Measurements from ENCODE around the gene POFUT1. TPM values are rescaled to one million over a fixed set of nuclear protein-coding genes. Genes with fewer than 3 reads are reported as not detected.

The POFUT1 gene
- total RNA-seq, 1 experiment from 2014 or later = 29.4 TPM

DNA sequence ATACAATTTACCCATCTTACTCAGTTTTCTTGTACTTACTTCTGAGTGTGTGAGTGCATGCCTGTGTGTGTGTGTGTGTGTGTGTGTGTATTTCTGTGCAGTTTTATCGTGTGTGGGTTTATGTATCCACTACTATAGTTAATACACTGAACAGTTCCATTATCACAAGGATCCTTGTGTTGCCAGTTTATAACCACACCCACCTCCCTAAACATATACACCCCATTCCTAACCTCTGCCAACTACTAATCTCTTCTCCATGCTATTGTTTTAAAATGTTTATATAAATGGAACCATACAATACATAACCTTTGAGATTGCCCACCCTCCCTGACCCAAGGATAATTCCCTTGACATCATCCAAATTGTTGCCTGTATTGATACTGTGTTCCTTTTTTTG lies 18.7 kb downstream of the POFUT1 start:
- no peaks in the 10 kb centered on the region for H3K4me1 Mint-ChIP-seq
- ATAC-seq (no peak), DNase-seq (ENCODE audit: low spot score) (no peak)
- no peak overlapping the region for H3K4me3 Mint-ChIP-seq
- H3K36me3 Mint-ChIP-seq = peaks cover 39% of the 10 kb centered on the region
- no peaks in the 10 kb centered on the region for H3K9me3 Mint-ChIP-seq
- TF ChIP-seq GTF2I (CRISPR knock-in tag; conservative IDR thresholded peaks at IDR 0.05) (no peak), JUN (CRISPR knock-in tag; IDR thresholded peaks at IDR 0.05) (no peak), ZNF232 (CRISPR knock-in tag; IDR thresholded peaks at IDR 0.05) (no peak), CBFB (CRISPR knock-in tag; IDR thresholded peaks at IDR 0.05; ENCODE audit: low read depth) (no peak), NR3C1 (CRISPR knock-in tag; conservative IDR thresholded peaks at IDR 0.05; ENCODE audit: low read depth) (no peak), TEAD4 (CRISPR knock-in tag; IDR thresholded peaks at IDR 0.05) (no peak), OVOL2 (CRISPR knock-in tag; IDR thresholded peaks at IDR 0.05; ENCODE audit: borderline replicate concordance) (no peak), FOXK1 (CRISPR knock-in tag; IDR thresholded peaks at IDR 0.05) (no peak), SOX15 (CRISPR knock-in tag; IDR thresholded peaks at IDR 0.05) (no peak), HMGA2 (CRISPR knock-in tag; IDR thresholded peaks at IDR 0.05) (no peak)
- TF ChIP-seq, protein P1, sequence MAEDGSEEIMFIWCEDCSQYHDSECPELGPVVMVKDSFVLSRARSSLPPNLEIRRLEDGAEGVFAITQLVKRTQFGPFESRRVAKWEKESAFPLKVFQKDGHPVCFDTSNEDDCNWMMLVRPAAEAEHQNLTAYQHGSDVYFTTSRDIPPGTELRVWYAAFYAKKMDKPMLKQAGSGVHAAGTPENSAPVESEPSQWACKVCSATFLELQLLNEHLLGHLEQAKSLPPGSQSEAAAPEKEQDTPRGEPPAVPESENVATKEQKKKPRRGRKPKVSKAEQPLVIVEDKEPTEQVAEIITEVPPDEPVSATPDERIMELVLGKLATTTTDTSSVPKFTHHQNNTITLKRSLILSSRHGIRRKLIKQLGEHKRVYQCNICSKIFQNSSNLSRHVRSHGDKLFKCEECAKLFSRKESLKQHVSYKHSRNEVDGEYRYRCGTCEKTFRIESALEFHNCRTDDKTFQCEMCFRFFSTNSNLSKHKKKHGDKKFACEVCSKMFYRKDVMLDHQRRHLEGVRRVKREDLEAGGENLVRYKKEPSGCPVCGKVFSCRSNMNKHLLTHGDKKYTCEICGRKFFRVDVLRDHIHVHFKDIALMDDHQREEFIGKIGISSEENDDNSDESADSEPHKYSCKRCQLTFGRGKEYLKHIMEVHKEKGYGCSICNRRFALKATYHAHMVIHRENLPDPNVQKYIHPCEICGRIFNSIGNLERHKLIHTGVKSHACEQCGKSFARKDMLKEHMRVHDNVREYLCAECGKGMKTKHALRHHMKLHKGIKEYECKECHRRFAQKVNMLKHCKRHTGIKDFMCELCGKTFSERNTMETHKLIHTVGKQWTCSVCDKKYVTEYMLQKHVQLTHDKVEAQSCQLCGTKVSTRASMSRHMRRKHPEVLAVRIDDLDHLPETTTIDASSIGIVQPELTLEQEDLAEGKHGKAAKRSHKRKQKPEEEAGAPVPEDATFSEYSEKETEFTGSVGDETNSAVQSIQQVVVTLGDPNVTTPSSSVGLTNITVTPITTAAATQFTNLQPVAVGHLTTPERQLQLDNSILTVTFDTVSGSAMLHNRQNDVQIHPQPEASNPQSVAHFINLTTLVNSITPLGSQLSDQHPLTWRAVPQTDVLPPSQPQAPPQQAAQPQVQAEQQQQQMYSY (CRISPR knock-in tag; IDR thresholded peaks at IDR 0.05) = no peak
- TF ChIP-seq, protein P2, sequence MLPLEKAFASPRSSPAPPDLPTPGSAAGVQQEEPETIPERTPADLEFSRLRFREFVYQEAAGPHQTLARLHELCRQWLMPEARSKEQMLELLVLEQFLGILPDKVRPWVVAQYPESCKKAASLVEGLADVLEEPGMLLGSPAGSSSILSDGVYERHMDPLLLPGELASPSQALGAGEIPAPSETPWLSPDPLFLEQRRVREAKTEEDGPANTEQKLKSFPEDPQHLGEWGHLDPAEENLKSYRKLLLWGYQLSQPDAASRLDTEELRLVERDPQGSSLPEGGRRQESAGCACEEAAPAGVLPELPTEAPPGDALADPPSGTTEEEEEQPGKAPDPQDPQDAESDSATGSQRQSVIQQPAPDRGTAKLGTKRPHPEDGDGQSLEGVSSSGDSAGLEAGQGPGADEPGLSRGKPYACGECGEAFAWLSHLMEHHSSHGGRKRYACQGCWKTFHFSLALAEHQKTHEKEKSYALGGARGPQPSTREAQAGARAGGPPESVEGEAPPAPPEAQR (CRISPR knock-in tag; IDR thresholded peaks at IDR 0.05) = no peak
- TF ChIP-seq, protein P3, sequence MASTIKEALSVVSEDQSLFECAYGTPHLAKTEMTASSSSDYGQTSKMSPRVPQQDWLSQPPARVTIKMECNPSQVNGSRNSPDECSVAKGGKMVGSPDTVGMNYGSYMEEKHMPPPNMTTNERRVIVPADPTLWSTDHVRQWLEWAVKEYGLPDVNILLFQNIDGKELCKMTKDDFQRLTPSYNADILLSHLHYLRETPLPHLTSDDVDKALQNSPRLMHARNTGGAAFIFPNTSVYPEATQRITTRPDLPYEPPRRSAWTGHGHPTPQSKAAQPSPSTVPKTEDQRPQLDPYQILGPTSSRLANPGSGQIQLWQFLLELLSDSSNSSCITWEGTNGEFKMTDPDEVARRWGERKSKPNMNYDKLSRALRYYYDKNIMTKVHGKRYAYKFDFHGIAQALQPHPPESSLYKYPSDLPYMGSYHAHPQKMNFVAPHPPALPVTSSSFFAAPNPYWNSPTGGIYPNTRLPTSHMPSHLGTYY (CRISPR knock-in tag; IDR thresholded peaks at IDR 0.05) = no peak
- TF ChIP-seq, protein P4, sequence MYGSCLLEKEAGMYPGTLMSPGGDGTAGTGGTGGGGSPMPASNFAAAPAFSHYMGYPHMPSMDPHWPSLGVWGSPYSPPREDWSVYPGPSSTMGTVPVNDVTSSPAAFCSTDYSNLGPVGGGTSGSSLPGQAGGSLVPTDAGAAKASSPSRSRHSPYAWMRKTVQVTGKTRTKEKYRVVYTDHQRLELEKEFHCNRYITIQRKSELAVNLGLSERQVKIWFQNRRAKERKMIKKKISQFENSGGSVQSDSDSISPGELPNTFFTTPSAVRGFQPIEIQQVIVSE (CRISPR knock-in tag; IDR thresholded peaks at IDR 0.05; ENCODE audit: borderline replicate concordance) = no peak
- TF ChIP-seq, protein P5, sequence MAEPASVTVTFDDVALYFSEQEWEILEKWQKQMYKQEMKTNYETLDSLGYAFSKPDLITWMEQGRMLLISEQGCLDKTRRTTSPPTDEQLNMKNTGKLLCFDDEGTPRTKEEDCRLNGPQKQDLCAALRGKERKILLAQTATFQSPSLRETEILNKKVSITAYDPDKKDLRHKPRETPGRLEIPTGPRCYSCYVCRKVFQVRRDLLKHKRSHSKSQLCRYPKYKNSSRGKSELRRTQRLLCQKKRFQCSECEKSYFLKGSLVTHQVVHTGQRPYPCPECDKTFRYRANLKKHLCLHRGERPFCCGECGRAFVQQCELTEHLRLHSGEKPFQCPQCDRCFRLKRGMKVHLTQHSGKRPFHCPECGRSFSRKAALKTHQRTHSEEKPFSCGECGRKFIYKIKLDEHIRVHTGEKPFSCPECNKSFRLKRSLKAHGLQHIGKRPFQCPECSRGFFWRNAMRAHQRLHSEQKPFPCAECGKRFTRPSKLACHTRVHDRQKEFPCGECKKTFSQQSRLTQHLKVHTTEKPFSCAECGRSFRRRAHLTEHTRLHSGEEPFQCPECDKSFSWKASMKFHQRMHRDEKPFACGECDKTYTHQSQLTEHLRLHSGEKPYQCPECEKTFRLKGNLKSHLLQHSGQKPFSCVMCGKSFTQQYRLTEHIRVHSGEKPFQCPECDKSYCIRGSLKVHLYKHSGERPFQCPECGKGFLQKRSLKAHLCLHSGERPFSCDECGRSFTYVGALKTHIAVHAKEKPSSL (CRISPR knock-in tag; conservative IDR thresholded peaks at IDR 0.05) = no peak
- H3K27ac Mint-ChIP-seq = no peak overlapping the region
- ChIA-PET CTCF (no interaction called here), POLR2A (no interaction called here)
- H3K27me3 Mint-ChIP-seq (ENCODE audit: low read depth) = no peaks in the 10 kb centered on the region

DNA sequence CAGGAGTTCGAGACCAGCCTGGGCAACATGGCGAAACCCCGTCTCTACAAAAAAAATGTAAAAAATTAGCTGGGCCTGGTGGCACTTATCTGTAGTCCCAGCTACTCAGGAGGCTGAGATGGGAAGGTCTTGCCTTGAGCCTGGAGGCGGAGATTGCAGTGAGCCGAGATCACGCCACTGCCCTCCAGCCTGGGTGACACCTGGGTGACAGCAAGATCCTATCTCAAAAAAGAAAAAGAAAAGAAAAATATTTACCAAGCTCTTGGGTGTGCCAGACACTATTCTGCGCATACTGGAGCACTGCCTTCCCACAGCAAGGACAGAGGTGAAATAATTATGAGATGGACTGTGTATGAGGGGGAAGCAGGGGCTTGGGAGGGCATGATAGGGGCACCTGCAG lies 19.6 kb downstream of the POFUT1 start:
- Mint-ChIP-seq H3K9me3 (no peaks in the 10 kb centered on the region), H3K36me3 (peaks cover 47% of the 10 kb centered on the region), H3K4me3 (no peak overlapping the region), H3K27me3 (ENCODE audit: low read depth) (no peaks in the 10 kb centered on the region), H3K4me1 (no peaks in the 10 kb centered on the region), H3K27ac (no peak overlapping the region)
- DNase-seq (ENCODE audit: low spot score) (no peak), ATAC-seq (no peak)
- ChIA-PET POLR2A (no interaction called here), CTCF (no interaction called here)
- TF ChIP-seq ZNF416 (CRISPR knock-in tag; IDR thresholded peaks at IDR 0.05) (no peak), NFATC4 (CRISPR knock-in tag; IDR thresholded peaks at IDR 0.05) (no peak), ETV6 (CRISPR knock-in tag; IDR thresholded peaks at IDR 0.05) (no peak), NFYB (CRISPR knock-in tag; conservative IDR thresholded peaks at IDR 0.05; ENCODE audit: low read depth) (no peak), MYBL2 (CRISPR knock-in tag; IDR thresholded peaks at IDR 0.05) (no peak), IRF2 (CRISPR knock-in tag; IDR thresholded peaks at IDR 0.05; ENCODE audit: borderline replicate concordance, low read depth) (no peak), GABPB1 (CRISPR knock-in tag; IDR thresholded peaks at IDR 0.05) (no peak), NR1H2 (CRISPR knock-in tag; IDR thresholded peaks at IDR 0.05) (no peak), SOX15 (CRISPR knock-in tag; IDR thresholded peaks at IDR 0.05) (no peak), EMX1 (CRISPR knock-in tag; IDR thresholded peaks at IDR 0.05) (no peak)
- TF ChIP-seq, protein P6, sequence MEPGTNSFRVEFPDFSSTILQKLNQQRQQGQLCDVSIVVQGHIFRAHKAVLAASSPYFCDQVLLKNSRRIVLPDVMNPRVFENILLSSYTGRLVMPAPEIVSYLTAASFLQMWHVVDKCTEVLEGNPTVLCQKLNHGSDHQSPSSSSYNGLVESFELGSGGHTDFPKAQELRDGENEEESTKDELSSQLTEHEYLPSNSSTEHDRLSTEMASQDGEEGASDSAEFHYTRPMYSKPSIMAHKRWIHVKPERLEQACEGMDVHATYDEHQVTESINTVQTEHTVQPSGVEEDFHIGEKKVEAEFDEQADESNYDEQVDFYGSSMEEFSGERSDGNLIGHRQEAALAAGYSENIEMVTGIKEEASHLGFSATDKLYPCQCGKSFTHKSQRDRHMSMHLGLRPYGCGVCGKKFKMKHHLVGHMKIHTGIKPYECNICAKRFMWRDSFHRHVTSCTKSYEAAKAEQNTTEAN (CRISPR knock-in tag; IDR thresholded peaks at IDR 0.05) = no peak
- TF ChIP-seq, protein P7, sequence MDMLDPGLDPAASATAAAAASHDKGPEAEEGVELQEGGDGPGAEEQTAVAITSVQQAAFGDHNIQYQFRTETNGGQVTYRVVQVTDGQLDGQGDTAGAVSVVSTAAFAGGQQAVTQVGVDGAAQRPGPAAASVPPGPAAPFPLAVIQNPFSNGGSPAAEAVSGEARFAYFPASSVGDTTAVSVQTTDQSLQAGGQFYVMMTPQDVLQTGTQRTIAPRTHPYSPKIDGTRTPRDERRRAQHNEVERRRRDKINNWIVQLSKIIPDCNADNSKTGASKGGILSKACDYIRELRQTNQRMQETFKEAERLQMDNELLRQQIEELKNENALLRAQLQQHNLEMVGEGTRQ (CRISPR knock-in tag; IDR thresholded peaks at IDR 0.05) = no peak
